HG03280 (cell line): ENCODE data around the gene SMIM13.

Experiments used
- ATAC-seq: cut with Tn5 transposase; IDR thresholded peaks from one replicate; pipeline ENCODE4 v1.9.1; 2021; ENCODE audit warnings: mild to moderate bottlenecking, moderate library complexity; ENCODE audit not compliant: unreplicated experiment

SMIM13 gene

GRCh38 chr6:11151488-11151887 lies 57.9 kb downstream of the SMIM13 start:
- ATAC-seq = no peak

GRCh38 chr6:11152581-11152980 lies 58.9 kb downstream of the SMIM13 start:
- ATAC-seq = no peak

GRCh38 chr6:11153447-11153846 lies 59.8 kb downstream of the SMIM13 start:
- no peak for ATAC-seq

GRCh38 chr6:11155589-11155988 lies 62.0 kb downstream of the SMIM13 start:
- ATAC-seq = no peak

GRCh38 chr6:11160199-11160598 lies 66.6 kb downstream of the SMIM13 start:
- ATAC-seq = no peak

GRCh38 chr6:11161031-11161956 lies 67.7 kb downstream of the SMIM13 start:
- no peak for ATAC-seq

- no peak for ATAC-seq
These were observed 68.6 kb downstream of the SMIM13 start for GRCh38 chr6:11162262-11162661.

GRCh38 chr6:11163932-11164331 lies 70.3 kb downstream of the SMIM13 start:
- no peak for ATAC-seq

GRCh38 chr6:11164717-11165646 lies 71.3 kb downstream of the SMIM13 start:
- no peak for ATAC-seq

- no peak for ATAC-seq
These were observed 73.3 kb downstream of the SMIM13 start for GRCh38 chr6:11166948-11167347.

- ATAC-seq = no peak
These were observed 74.5 kb downstream of the SMIM13 start for GRCh38 chr6:11168091-11168635.

GRCh38 chr6:11171952-11172351 lies 78.3 kb downstream of the SMIM13 start:
- ATAC-seq = no peak

GRCh38 chr6:11172501-11173327 lies 79.1 kb downstream of the SMIM13 start:
- no peak for ATAC-seq

- no peak for ATAC-seq
These were observed 80.6 kb downstream of the SMIM13 start for GRCh38 chr6:11174242-11174611.

- ATAC-seq = no peak
These were observed 83.6 kb downstream of the SMIM13 start for GRCh38 chr6:11177271-11177670.

- no peak for ATAC-seq
These were observed 85.4 kb downstream of the SMIM13 start for GRCh38 chr6:11179088-11179418.

GRCh38 chr6:11179419-11180202 lies 86.0 kb downstream of the SMIM13 start:
- no peak for ATAC-seq

- ATAC-seq = no peak
These were observed 88.0 kb downstream of the SMIM13 start for GRCh38 chr6:11181478-11182136.

- no peak for ATAC-seq
These were observed 90.2 kb downstream of the SMIM13 start for GRCh38 chr6:11183761-11184362.
